ENCODE results near the gene STK4.

Gene STK4

DNA sequence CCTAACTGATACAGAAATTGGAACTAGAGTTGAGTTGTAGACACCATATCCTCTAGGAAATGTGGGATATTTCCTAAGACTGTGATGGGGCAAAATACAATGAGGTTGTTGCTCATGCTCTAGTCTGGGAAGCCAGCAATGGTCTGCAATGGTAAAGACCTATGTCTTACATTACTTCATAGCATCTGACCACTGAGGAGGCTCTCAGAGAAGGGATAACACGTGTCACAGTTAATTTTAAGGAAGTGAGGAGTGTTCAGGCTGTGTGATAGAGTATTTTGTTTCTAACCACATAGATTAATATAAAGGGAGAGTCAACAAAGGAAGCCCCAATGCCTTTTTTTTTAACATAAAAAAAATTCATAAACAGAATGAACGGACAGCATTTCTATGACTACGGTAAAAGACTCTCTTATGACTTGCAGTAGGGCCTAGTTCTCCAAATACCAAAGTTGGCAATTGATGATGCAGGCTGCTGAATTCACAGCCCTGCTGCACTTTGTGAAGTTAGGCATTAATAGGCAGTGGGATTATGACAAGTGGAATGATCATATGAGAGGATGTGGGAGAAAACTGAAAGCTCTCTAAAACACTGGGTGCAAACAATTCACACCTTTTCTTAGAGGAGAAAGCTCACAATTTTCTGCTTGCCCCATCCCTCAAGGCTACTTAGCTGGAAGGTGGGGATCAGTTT lies 120.9 kb downstream of the STK4 start:
- Histone ChIP-seq H3K18ac (ENCODE audit: low read length) (no peak overlapping the region), H3K79me1 (ENCODE audit: low read depth, low read length) (no peaks in the 10 kb centered on the region)
- no peak for DNase-seq (ENCODE audit: low spot score)

DNA sequence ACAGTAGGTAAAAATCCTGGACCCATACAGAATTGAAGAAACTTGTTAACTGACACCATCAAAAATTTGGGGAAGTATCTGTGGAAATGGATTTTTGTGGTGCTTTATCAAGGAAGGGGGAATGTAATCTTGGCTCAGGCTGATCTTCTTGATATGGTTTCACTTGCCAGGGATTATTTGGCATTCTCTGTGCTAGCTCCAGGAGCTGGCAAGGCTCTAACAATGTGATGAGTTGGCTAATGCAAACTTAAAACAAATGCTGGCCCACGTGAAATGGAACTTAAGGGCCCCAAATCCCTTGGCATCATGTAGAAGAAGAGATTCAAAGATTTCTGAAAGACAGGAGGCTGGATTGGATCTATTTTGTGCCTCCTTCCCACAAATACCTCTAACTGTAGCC lies 121.5 kb downstream of the STK4 start:
- H3K4me1 ChIP-seq (ENCODE audit: control insufficient read depth in 2 of 2, insufficient read depth in 1 of 2, low read depth in 1 of 2, low read length in 2 of 2), result no peaks in the 10 kb centered on the region
- no peak for DNase-seq (ENCODE audit: low spot score)
- no peak overlapping the region for H2BK5ac ChIP-seq (ENCODE audit: low read length)
- H2BK12ac ChIP-seq (ENCODE audit: low read length), result no peak overlapping the region
- no peak overlapping the region for H3K14ac ChIP-seq (ENCODE audit: low read length)
- H3K4me2 ChIP-seq (ENCODE audit: insufficient read depth, low read length, poor library complexity, severe bottlenecking), result no peak overlapping the region
- H2AK5ac ChIP-seq (ENCODE audit: low read depth, low read length), result no peak overlapping the region
- H3K36me3 ChIP-seq (replicated peaks in 1 of 2; ENCODE audit: control insufficient read depth in 2 of 2, insufficient read depth in 2 of 2, low read length in 2 of 2), result peaks cover 0 to 2% of the 10 kb centered on the region in 2 donors
- no peak overlapping the region for H3K4me3 ChIP-seq (ENCODE audit: low read length in 2 of 2)
- H3K79me1 ChIP-seq (ENCODE audit: low read depth, low read length), result no peaks in the 10 kb centered on the region
- H3K27me3 ChIP-seq (ENCODE audit: control insufficient read depth in 3 of 3, insufficient read depth in 3 of 3, low read depth in 1 of 3, low read length in 3 of 3), result no peaks in the 10 kb centered on the region
- H3K4ac ChIP-seq (ENCODE audit: low read length), result no peak overlapping the region
- no peak overlapping the region for H4K8ac ChIP-seq (ENCODE audit: low read depth, low read length)
- H2BK120ac ChIP-seq (ENCODE audit: low read depth, low read length), result no peak overlapping the region
- H3K9ac ChIP-seq (ENCODE audit: low read depth, low read length, poor library complexity), result no peak overlapping the region
- H3K9me3 ChIP-seq (replicated peaks in 1 of 2; ENCODE audit: control insufficient read depth in 2 of 2, insufficient read depth in 1 of 2, low read depth in 1 of 2, low read length in 2 of 2), result peaks cover 1 to 3% of the 10 kb centered on the region in 2 donors
- no peak overlapping the region for H3K23ac ChIP-seq (ENCODE audit: low read depth, low read length, poor library complexity)
- no peak overlapping the region for H2AFZ ChIP-seq (ENCODE audit: low read length)
- H3K18ac ChIP-seq (ENCODE audit: low read length), result no peak overlapping the region
- no peak overlapping the region for H4K91ac ChIP-seq (ENCODE audit: low read depth, low read length, poor library complexity)
- H3K27ac ChIP-seq (replicated peaks; ENCODE audit: low read length), result no peak overlapping the region
- H2BK15ac ChIP-seq (ENCODE audit: low read length), result no peak overlapping the region
- no CpG with 5 or more reads among the region's 1 CpG for WGBS, 2 donors (ENCODE audit: extremely low coverage in 2 of 2, insufficient read length in 2 of 2, insufficient replicate concordance in 1 of 2)

More for the DNA sequence above, 120.9 kb downstream of the STK4 start:
- H3K9ac ChIP-seq (ENCODE audit: low read depth, low read length, poor library complexity), result no peak overlapping the region
- H2BK12ac ChIP-seq (ENCODE audit: low read length), result no peak overlapping the region
- H3K4ac ChIP-seq (ENCODE audit: low read length), result no peak overlapping the region
- H2BK5ac ChIP-seq (ENCODE audit: low read length), result no peak overlapping the region
- no peak overlapping the region for H2AK5ac ChIP-seq (ENCODE audit: low read depth, low read length)
- H3K4me2 ChIP-seq (ENCODE audit: insufficient read depth, low read length, poor library complexity, severe bottlenecking), result no peak overlapping the region
- no peak overlapping the region for H4K91ac ChIP-seq (ENCODE audit: low read depth, low read length, poor library complexity)
- no peak overlapping the region for H3K27ac ChIP-seq (replicated peaks; ENCODE audit: low read length)
- H2BK120ac ChIP-seq (ENCODE audit: low read depth, low read length), result no peak overlapping the region
- no peak overlapping the region for H3K14ac ChIP-seq (ENCODE audit: low read length)
- H2AFZ ChIP-seq (ENCODE audit: low read length), result no peak overlapping the region
- no peak overlapping the region for H3K23ac ChIP-seq (ENCODE audit: low read depth, low read length, poor library complexity)
- no peak overlapping the region for H4K8ac ChIP-seq (ENCODE audit: low read depth, low read length)
- no CpG with 5 or more reads among the region's 3 CpGs for WGBS, 2 donors (ENCODE audit: extremely low coverage in 2 of 2, insufficient read length in 2 of 2, insufficient replicate concordance in 1 of 2)
- H3K36me3 ChIP-seq (replicated peaks in 1 of 2; ENCODE audit: control insufficient read depth in 2 of 2, insufficient read depth in 2 of 2, low read length in 2 of 2), result peaks cover 0 to 8% of the 10 kb centered on the region in 2 donors
- H3K27me3 ChIP-seq (ENCODE audit: control insufficient read depth in 3 of 3, insufficient read depth in 3 of 3, low read depth in 1 of 3, low read length in 3 of 3), result no peaks in the 10 kb centered on the region
- H2BK15ac ChIP-seq (ENCODE audit: low read length), result no peak overlapping the region
- H3K4me1 ChIP-seq (ENCODE audit: control insufficient read depth in 2 of 2, insufficient read depth in 1 of 2, low read depth in 1 of 2, low read length in 2 of 2), result no peaks in the 10 kb centered on the region
- no peak overlapping the region for H3K4me3 ChIP-seq (ENCODE audit: low read length in 2 of 2)
- H3K9me3 ChIP-seq (replicated peaks in 1 of 2; ENCODE audit: control insufficient read depth in 2 of 2, insufficient read depth in 1 of 2, low read depth in 1 of 2, low read length in 2 of 2), result peaks cover 3 to 9% of the 10 kb centered on the region in 2 donors

DNA sequence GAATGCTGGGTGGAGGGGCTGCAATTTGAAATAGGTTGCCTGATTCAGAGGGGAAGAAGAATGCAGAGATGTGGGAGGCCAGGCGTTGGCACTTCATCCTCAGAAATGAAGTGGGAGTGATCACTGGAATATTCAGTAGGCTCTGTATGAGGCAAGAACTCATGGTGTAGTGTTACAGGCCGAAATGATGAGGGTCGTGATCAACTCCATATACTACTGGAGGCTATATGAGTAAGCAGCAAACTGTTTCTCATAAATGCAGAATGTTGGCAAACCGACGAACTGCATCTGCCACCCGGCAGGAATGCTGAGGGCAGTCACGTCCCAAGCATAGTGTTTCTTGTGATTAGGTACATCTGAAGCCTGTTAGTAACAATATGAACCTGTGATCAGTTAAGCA lies 121.9 kb downstream of the STK4 start:
- no peaks in the 10 kb centered on the region for H3K79me1 ChIP-seq (ENCODE audit: low read depth, low read length)
- H3K14ac ChIP-seq (ENCODE audit: low read length), result no peak overlapping the region
- no peaks in the 10 kb centered on the region for H3K9me3 ChIP-seq (replicated peaks in 1 of 2; ENCODE audit: control insufficient read depth in 2 of 2, insufficient read depth in 1 of 2, low read depth in 1 of 2, low read length in 2 of 2)
- no peak overlapping the region for H2BK12ac ChIP-seq (ENCODE audit: low read length)
- no peak overlapping the region for H3K4me2 ChIP-seq (ENCODE audit: insufficient read depth, low read length, poor library complexity, severe bottlenecking)
- H3K18ac ChIP-seq (ENCODE audit: low read length), result no peak overlapping the region
- H3K9ac ChIP-seq (ENCODE audit: low read depth, low read length, poor library complexity), result no peak overlapping the region
- no peak overlapping the region for H2AFZ ChIP-seq (ENCODE audit: low read length)
- H3K23ac ChIP-seq (ENCODE audit: low read depth, low read length, poor library complexity), result no peak overlapping the region
- H2BK15ac ChIP-seq (ENCODE audit: low read length), result no peak overlapping the region
- H3K27me3 ChIP-seq (ENCODE audit: control insufficient read depth in 3 of 3, insufficient read depth in 3 of 3, low read depth in 1 of 3, low read length in 3 of 3), result no peaks in the 10 kb centered on the region
- no peak overlapping the region for H3K4me3 ChIP-seq (ENCODE audit: low read length in 2 of 2)
- H4K91ac ChIP-seq (ENCODE audit: low read depth, low read length, poor library complexity), result no peak overlapping the region
- no peak overlapping the region for H2AK5ac ChIP-seq (ENCODE audit: low read depth, low read length)
- DNase-seq (ENCODE audit: low spot score), result no peak
- H4K8ac ChIP-seq (ENCODE audit: low read depth, low read length), result no peak overlapping the region
- whole genome bisulfite sequencing, 2 donors (ENCODE audit: extremely low coverage in 2 of 2, insufficient read length in 2 of 2, insufficient replicate concordance in 1 of 2), result no CpG with 5 or more reads among the region's 7 CpGs
- H3K27ac ChIP-seq (replicated peaks; ENCODE audit: low read length), result no peak overlapping the region
- no peak overlapping the region for H3K4ac ChIP-seq (ENCODE audit: low read length)
- H2BK5ac ChIP-seq (ENCODE audit: low read length), result no peak overlapping the region
- H3K4me1 ChIP-seq (ENCODE audit: control insufficient read depth in 2 of 2, insufficient read depth in 1 of 2, low read depth in 1 of 2, low read length in 2 of 2), result no peaks in the 10 kb centered on the region
- H3K36me3 ChIP-seq (replicated peaks in 1 of 2; ENCODE audit: control insufficient read depth in 2 of 2, insufficient read depth in 2 of 2, low read length in 2 of 2), result no peaks in the 10 kb centered on the region
- H2BK120ac ChIP-seq (ENCODE audit: low read depth, low read length), result no peak overlapping the region

DNA sequence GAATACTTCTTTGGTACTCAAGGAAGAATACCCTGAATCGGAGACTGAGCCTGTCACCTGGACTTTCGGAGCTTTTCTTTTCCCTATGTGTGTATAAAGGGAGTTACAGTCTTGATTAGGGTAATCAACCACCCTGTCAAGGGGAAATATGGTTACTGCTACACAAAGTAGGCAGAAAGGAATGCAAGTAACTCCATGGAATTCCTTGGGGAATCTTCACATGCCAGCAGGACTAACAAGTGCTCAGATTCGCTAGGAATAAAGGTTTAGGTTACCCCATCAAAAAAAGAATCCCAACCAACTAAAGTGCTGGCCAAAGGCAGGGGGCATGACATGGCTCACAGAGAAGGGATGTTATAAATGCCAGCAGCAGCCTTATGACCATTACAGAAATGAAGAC lies 124.2 kb downstream of the STK4 start:
- H3K9ac ChIP-seq (ENCODE audit: low read depth, low read length, poor library complexity), result no peak overlapping the region
- H3K4me2 ChIP-seq (ENCODE audit: insufficient read depth, low read length, poor library complexity, severe bottlenecking), result no peak overlapping the region
- H3K9me3 ChIP-seq (replicated peaks in 1 of 2; ENCODE audit: control insufficient read depth in 2 of 2, insufficient read depth in 1 of 2, low read depth in 1 of 2, low read length in 2 of 2), result no peaks in the 10 kb centered on the region
- H3K27ac ChIP-seq (replicated peaks; ENCODE audit: low read length), result no peak overlapping the region
- H2BK5ac ChIP-seq (ENCODE audit: low read length), result no peak overlapping the region
- no peak overlapping the region for H3K14ac ChIP-seq (ENCODE audit: low read length)
- H2BK12ac ChIP-seq (ENCODE audit: low read length), result no peak overlapping the region
- no peaks in the 10 kb centered on the region for H3K36me3 ChIP-seq (replicated peaks in 1 of 2; ENCODE audit: control insufficient read depth in 2 of 2, insufficient read depth in 2 of 2, low read length in 2 of 2)
- H2BK120ac ChIP-seq (ENCODE audit: low read depth, low read length), result no peak overlapping the region
- no peak overlapping the region for H3K4ac ChIP-seq (ENCODE audit: low read length)
- H3K4me1 ChIP-seq (ENCODE audit: control insufficient read depth in 2 of 2, insufficient read depth in 1 of 2, low read depth in 1 of 2, low read length in 2 of 2), result no peaks in the 10 kb centered on the region
- no peak overlapping the region for H3K18ac ChIP-seq (ENCODE audit: low read length)
- no CpG with 5 or more reads among the region's 3 CpGs for WGBS, 2 donors (ENCODE audit: extremely low coverage in 2 of 2, insufficient read length in 2 of 2, insufficient replicate concordance in 1 of 2)
- no peak for DNase-seq (ENCODE audit: low spot score)
- H2BK15ac ChIP-seq (ENCODE audit: low read length), result no peak overlapping the region
- no peak overlapping the region for H3K23ac ChIP-seq (ENCODE audit: low read depth, low read length, poor library complexity)
- no peak overlapping the region for H4K8ac ChIP-seq (ENCODE audit: low read depth, low read length)
- H2AK5ac ChIP-seq (ENCODE audit: low read depth, low read length), result no peak overlapping the region
- H3K4me3 ChIP-seq (ENCODE audit: low read length in 2 of 2), result no peak overlapping the region
- H3K79me1 ChIP-seq (ENCODE audit: low read depth, low read length), result no peaks in the 10 kb centered on the region
- no peak overlapping the region for H2AFZ ChIP-seq (ENCODE audit: low read length)
- no peak overlapping the region for H4K91ac ChIP-seq (ENCODE audit: low read depth, low read length, poor library complexity)
- H3K27me3 ChIP-seq (ENCODE audit: control insufficient read depth in 3 of 3, insufficient read depth in 3 of 3, low read depth in 1 of 3, low read length in 3 of 3), result no peaks in the 10 kb centered on the region

Data from neuronal stem cell (in vitro differentiated cells).